ENCODE measurements around the gene OR2G3. TPM values are rescaled to one million over a fixed set of nuclear protein-coding genes. Genes with fewer than 3 reads are reported as not detected.

Gene OR2G3
- total and polyA plus RNA-seq, 2 experiments from 2014 or later = not detected

DNA sequence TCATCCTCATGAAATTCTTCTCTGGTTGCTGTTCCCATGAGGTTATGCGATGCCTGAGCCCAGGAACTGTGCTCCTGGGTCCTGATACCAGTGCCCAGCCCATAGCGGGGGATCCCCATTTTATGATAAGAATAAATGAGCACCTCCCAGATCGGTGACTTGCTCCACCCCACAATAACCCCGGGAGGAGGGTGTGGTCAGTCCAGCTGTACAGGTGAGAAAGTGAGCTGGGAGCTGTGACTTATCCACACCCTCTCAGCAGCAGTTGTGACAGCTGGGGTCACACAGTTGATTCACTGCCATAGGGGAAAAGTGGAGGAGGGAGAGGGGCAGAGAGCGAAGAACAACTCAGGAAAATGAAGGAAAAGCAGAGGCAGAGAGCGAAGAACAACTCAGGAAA is 33.4 kb downstream of the OR2G3 start (continued):
- TF ChIP-seq, protein P1, sequence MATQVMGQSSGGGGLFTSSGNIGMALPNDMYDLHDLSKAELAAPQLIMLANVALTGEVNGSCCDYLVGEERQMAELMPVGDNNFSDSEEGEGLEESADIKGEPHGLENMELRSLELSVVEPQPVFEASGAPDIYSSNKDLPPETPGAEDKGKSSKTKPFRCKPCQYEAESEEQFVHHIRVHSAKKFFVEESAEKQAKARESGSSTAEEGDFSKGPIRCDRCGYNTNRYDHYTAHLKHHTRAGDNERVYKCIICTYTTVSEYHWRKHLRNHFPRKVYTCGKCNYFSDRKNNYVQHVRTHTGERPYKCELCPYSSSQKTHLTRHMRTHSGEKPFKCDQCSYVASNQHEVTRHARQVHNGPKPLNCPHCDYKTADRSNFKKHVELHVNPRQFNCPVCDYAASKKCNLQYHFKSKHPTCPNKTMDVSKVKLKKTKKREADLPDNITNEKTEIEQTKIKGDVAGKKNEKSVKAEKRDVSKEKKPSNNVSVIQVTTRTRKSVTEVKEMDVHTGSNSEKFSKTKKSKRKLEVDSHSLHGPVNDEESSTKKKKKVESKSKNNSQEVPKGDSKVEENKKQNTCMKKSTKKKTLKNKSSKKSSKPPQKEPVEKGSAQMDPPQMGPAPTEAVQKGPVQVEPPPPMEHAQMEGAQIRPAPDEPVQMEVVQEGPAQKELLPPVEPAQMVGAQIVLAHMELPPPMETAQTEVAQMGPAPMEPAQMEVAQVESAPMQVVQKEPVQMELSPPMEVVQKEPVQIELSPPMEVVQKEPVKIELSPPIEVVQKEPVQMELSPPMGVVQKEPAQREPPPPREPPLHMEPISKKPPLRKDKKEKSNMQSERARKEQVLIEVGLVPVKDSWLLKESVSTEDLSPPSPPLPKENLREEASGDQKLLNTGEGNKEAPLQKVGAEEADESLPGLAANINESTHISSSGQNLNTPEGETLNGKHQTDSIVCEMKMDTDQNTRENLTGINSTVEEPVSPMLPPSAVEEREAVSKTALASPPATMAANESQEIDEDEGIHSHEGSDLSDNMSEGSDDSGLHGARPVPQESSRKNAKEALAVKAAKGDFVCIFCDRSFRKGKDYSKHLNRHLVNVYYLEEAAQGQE (IDR thresholded peaks at IDR 0.05; ENCODE audit: unreplicated experiment) = no peak
- TF ChIP-seq STAT1 (IDR thresholded peaks at IDR 0.05; ENCODE audit: unreplicated experiment) = no peak

DNA sequence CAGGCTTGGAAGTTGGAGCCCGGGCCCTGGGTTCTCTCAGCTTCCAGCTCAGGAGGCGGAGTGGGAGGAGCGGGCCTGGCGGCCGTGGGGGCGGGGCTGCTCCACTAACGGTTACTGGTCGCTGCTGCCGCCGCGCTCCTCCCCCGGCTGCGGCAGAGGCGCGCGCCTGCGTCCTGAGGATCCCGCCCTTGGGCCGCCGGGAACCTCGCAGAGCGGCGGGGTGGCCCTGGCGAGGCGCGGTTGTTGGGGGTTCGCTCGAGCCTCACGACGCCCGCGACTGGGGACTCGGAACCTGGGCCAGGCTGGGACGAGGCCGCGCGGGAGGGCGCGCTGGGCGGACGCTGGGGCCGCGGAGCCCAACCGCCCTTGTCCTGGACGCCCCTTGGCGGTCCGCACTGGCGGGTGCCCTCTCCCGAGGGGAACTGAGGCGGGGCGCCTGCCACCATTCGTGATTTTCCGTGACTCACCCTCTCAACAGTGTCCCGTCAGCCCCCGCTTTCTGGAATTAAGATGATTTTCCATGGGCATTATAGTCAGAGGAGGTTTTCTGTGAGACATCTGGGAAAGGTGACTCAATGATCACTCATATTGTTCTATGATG is 34.1 kb downstream of the OR2G3 start:
- Histone ChIP-seq H3K4me2 (peak overlapping the region; percentile 80), H4K20me1 (replicated peaks; ENCODE audit: insufficient read depth) (no peaks in the 10 kb centered on the region), H3F3A (replicated peaks; ENCODE audit: low read depth) (0 out of 2 replicates have a peak, but pooled peaks cover 4% of the 10 kb centered on the region), H3K27me3 (ENCODE audit: insufficient read depth) (peaks cover 26% of the 10 kb centered on the region), H3K36me3 (ENCODE audit: insufficient read depth) (no peaks in the 10 kb centered on the region), H3K79me2 (replicated peaks; ENCODE audit: insufficient read depth) (no peaks in the 10 kb centered on the region), H3K4me1 (ENCODE audit: insufficient read depth) (peaks cover 10% of the 10 kb centered on the region), H3K4me3 (peak overlapping the region; percentile 54), H3K27ac (ENCODE audit: low read depth) (no peak overlapping the region), H3K9me2 (ENCODE audit: insufficient read depth) (0 out of 2 replicates have a peak, but pooled peaks cover 20% of the 10 kb centered on the region), H2AFZ (peak overlapping the region; percentile 91; the same call in 1 of the 2 replicates)
- H3K9me3 Mint-ChIP-seq = peaks cover 29% of the 10 kb centered on the region
- DNase-seq (ENCODE audit: low spot score) = peak; percentile 94
- peaks cover 7% of the 10 kb centered on the region; the same call in 2 of the 3 replicates for H3K36me3 Mint-ChIP-seq (ENCODE audit: low read depth)
- H3K27ac Mint-ChIP-seq = no peak overlapping the region
- H3K4me3 Mint-ChIP-seq = no peak overlapping the region
- TF ChIP-seq POLR2AphosphoS5 (IDR thresholded peaks at IDR 0.05; ENCODE audit: low read depth) (peak; percentile 71), EZH2phosphoT487 (IDR thresholded peaks at IDR 0.05; ENCODE audit: unreplicated experiment) (no peak)
- H3K4me1 Mint-ChIP-seq = peaks cover 13% of the 10 kb centered on the region
- H3K27me3 Mint-ChIP-seq (ENCODE audit: insufficient read depth, low read depth, poor library complexity) = peaks cover 13% of the 10 kb centered on the region
- peak; percentile 98 for ATAC-seq

DNA sequence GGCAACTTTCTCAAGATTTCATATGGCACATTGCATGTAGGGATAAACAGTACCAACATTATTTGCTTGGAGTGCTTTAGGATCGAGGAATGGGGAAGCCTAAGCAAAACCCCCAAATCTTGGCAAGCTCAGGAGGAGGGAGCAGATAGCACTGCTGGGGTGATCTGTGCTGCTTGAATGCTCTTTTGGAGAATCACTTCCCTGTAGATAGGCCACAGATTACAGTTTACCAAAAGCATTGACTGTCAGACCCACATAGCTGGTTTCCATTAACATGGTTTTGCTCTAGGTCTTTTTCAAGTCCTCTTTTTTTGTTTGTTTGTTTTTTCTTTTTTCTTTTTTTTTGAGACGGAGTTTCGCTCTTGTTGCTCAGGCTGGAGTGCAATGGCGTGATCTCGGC is 37.4 kb downstream of the OR2G3 start:
- Histone ChIP-seq H2AFZ (no peak overlapping the region), H3K4me2 (no peak overlapping the region), H3K4me3 (no peak overlapping the region), H3K27ac (ENCODE audit: low read depth) (no peak overlapping the region), H3K9me2 (ENCODE audit: insufficient read depth) (0 out of 2 replicates have a peak, but pooled peaks cover 6% of the 10 kb centered on the region), H3K4me1 (ENCODE audit: insufficient read depth) (peaks cover 23% of the 10 kb centered on the region), H4K20me1 (replicated peaks; ENCODE audit: insufficient read depth) (no peaks in the 10 kb centered on the region), H3F3A (replicated peaks; ENCODE audit: low read depth) (0 out of 2 replicates have a peak, but pooled peaks cover 4% of the 10 kb centered on the region), H3K36me3 (ENCODE audit: insufficient read depth) (no peaks in the 10 kb centered on the region), H3K27me3 (ENCODE audit: insufficient read depth) (peaks cover 26% of the 10 kb centered on the region), H3K79me2 (replicated peaks; ENCODE audit: insufficient read depth) (no peaks in the 10 kb centered on the region)
- TF ChIP-seq, protein P1 (IDR thresholded peaks at IDR 0.05; ENCODE audit: unreplicated experiment) = no peak
- TF ChIP-seq NANOG (IDR thresholded peaks at IDR 0.05; ENCODE audit: borderline replicate concordance) (no peak), STAT1 (IDR thresholded peaks at IDR 0.05; ENCODE audit: unreplicated experiment) (no peak), JUNB (IDR thresholded peaks at IDR 0.05; ENCODE audit: unreplicated experiment) (no peak), ZNF114 (CRISPR knock-in tag; IDR thresholded peaks at IDR 0.05) (no peak)
- TF ChIP-seq, protein P2, sequence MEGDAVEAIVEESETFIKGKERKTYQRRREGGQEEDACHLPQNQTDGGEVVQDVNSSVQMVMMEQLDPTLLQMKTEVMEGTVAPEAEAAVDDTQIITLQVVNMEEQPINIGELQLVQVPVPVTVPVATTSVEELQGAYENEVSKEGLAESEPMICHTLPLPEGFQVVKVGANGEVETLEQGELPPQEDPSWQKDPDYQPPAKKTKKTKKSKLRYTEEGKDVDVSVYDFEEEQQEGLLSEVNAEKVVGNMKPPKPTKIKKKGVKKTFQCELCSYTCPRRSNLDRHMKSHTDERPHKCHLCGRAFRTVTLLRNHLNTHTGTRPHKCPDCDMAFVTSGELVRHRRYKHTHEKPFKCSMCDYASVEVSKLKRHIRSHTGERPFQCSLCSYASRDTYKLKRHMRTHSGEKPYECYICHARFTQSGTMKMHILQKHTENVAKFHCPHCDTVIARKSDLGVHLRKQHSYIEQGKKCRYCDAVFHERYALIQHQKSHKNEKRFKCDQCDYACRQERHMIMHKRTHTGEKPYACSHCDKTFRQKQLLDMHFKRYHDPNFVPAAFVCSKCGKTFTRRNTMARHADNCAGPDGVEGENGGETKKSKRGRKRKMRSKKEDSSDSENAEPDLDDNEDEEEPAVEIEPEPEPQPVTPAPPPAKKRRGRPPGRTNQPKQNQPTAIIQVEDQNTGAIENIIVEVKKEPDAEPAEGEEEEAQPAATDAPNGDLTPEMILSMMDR (conservative IDR thresholded peaks at IDR 0.05; ENCODE audit: low read depth in 2 of 2) = no peak
- Mint-ChIP-seq H3K4me3 (no peak overlapping the region), H3K4me1 (peaks cover 23% of the 10 kb centered on the region), H3K36me3 (ENCODE audit: low read depth) (peaks cover 7% of the 10 kb centered on the region; the same call in 2 of the 3 replicates), H3K9me3 (peaks cover 17% of the 10 kb centered on the region), H3K27ac (no peak overlapping the region), H3K27me3 (ENCODE audit: insufficient read depth, low read depth, poor library complexity) (peaks cover 9% of the 10 kb centered on the region)
- ATAC-seq = no peak
- DNase-seq (ENCODE audit: low spot score) = no peak

Measured in GM23338 (cell line).